KOPT-K1 (cell line): ENCODE measurements around the gene HP.
"Not testable (repeated sequence)": the region's sequence is repeated elsewhere in the genome, so short reads cannot be mapped to it uniquely, and the experiment has no call there.

Experiments used
- H3K27ac ChIP-seq: fragments of 200-600 bp; sonication (generic); 2 replicates; pipeline ENCODE4 v1.5.1; 2016; ENCODE audit warnings: antibody characterized with exemption, mild to moderate bottlenecking, low read depth, low read length; ENCODE audit not compliant: poor library complexity, severe bottlenecking
- H3K36me3 ChIP-seq: fragments of 200-600 bp; sonication (generic); 2 replicates; pipeline ENCODE4 v1.5.1; 2017; ENCODE audit warnings: antibody characterized with exemption, mild to moderate bottlenecking, low read length, moderate library complexity; ENCODE audit not compliant: insufficient read depth
- H3K9me3 ChIP-seq: fragments of 200-600 bp; sonication (generic); 2 replicates; pipeline ENCODE4 v1.5.1; 2017; ENCODE audit warnings: antibody characterized with exemption, low read length, mild to moderate bottlenecking; ENCODE audit not compliant: insufficient read depth, poor library complexity, severe bottlenecking

Gene HP

GRCh38 chr16:72025404-72026114, 28.7 kb upstream of the HP start:
- Histone ChIP-seq H3K36me3 (peaks cover 60% of the 10 kb centered on the region), H3K9me3 (no peaks in the 10 kb centered on the region), H3K27ac (no peak overlapping the region)

GRCh38 chr16:72027669-72028378, 26.5 kb upstream of the HP start:
- Histone ChIP-seq H3K27ac (no peak overlapping the region), H3K36me3 (peaks cover 37% of the 10 kb centered on the region), H3K9me3 (no peaks in the 10 kb centered on the region)

- no peak overlapping the region for H3K27ac ChIP-seq
- peaks cover 20% of the 10 kb centered on the region for H3K36me3 ChIP-seq
- H3K9me3 ChIP-seq = no peaks in the 10 kb centered on the region
Measured at GRCh38 chr16:72029567-72030271, 24.6 kb upstream of the HP start.

GRCh38 chr16:72033437-72033836, 20.9 kb upstream of the HP start:
- no peak overlapping the region for H3K27ac ChIP-seq
- no peaks in the 10 kb centered on the region for H3K9me3 ChIP-seq
- H3K36me3 ChIP-seq = no peaks in the 10 kb centered on the region

- no peaks in the 10 kb centered on the region for H3K9me3 ChIP-seq
- H3K36me3 ChIP-seq = no peaks in the 10 kb centered on the region
- H3K27ac ChIP-seq = no peak overlapping the region
Measured at GRCh38 chr16:72036098-72036497, 18.2 kb upstream of the HP start.

GRCh38 chr16:72042157-72042660, 12.1 kb upstream of the HP start:
- Histone ChIP-seq H3K27ac (no peak overlapping the region), H3K9me3 (no peaks in the 10 kb centered on the region), H3K36me3 (no peaks in the 10 kb centered on the region)

- no peaks in the 10 kb centered on the region for H3K36me3 ChIP-seq
- no peaks in the 10 kb centered on the region for H3K9me3 ChIP-seq
- H3K27ac ChIP-seq = no peak overlapping the region
Measured at GRCh38 chr16:72043058-72043457, 11.2 kb upstream of the HP start.

GRCh38 chr16:72043539-72043938, 10.8 kb upstream of the HP start:
- H3K27ac ChIP-seq = no peak overlapping the region
- no peaks in the 10 kb centered on the region for H3K9me3 ChIP-seq
- no peaks in the 10 kb centered on the region for H3K36me3 ChIP-seq

GRCh38 chr16:72044296-72044695, 10.0 kb upstream of the HP start:
- Histone ChIP-seq H3K36me3 (no peaks in the 10 kb centered on the region), H3K27ac (no peak overlapping the region), H3K9me3 (peaks cover 6% of the 10 kb centered on the region)

- no peak overlapping the region for H3K27ac ChIP-seq
- H3K36me3 ChIP-seq = no peaks in the 10 kb centered on the region
- H3K9me3 ChIP-seq = peaks cover 11% of the 10 kb centered on the region
Measured at GRCh38 chr16:72044825-72045359, 9.4 kb upstream of the HP start.

- Histone ChIP-seq H3K9me3 (peaks cover 11% of the 10 kb centered on the region), H3K36me3 (no peaks in the 10 kb centered on the region), H3K27ac (no peak overlapping the region)
Measured at GRCh38 chr16:72049110-72049509, 5.2 kb upstream of the HP start.

GRCh38 chr16:72050769-72051464, 3.4 kb upstream of the HP start:
- Histone ChIP-seq H3K36me3 (no peaks in the 10 kb centered on the region), H3K9me3 (peaks cover 11% of the 10 kb centered on the region)

GRCh38 chr16:72051818-72052217, 2.5 kb upstream of the HP start:
- Histone ChIP-seq H3K36me3 (no peaks in the 10 kb centered on the region), H3K27ac (no peak overlapping the region), H3K9me3 (peaks cover 11% of the 10 kb centered on the region)

More at GRCh38 chr16:72050769-72051464, 3.4 kb upstream of the HP start:
- no peak overlapping the region for H3K27ac ChIP-seq

GRCh38 chr16:72055911-72056310, 1.6 kb downstream of the HP start:
- no peak overlapping the region for H3K27ac ChIP-seq
- no peaks in the 10 kb centered on the region for H3K9me3 ChIP-seq
- H3K36me3 ChIP-seq = no peaks in the 10 kb centered on the region

- not testable (repeated sequence) for H3K36me3 ChIP-seq, H3K9me3 ChIP-seq, H3K27ac ChIP-seq
Measured at GRCh38 chr16:72057313-72057712, 3.0 kb downstream of the HP start.
